ENCODE results near the gene SEMA3C.

- no peak for TF ChIP-seq CTCF (IDR thresholded peaks at IDR 0.05; ENCODE audit: low read depth, low read length, poor library complexity, severe bottlenecking)
- TF ChIP-seq EZH2phosphoT487 (IDR thresholded peaks at IDR 0.05; ENCODE audit: borderline replicate concordance, low read length): no peak
Observed at GRCh38 chr7:80825499-80825898, 93.4 kb downstream of the SEMA3C start.

Measured in DOHH2 (cell line).